HepG2 (cell line): ENCODE results near the gene OTUD7B. TPM values are rescaled to one million over a fixed set of nuclear protein-coding genes. Genes with fewer than 3 reads are reported as not detected.

Experiments used
- CREB1 ChIP-seq, 2 experiments: fragments of 450-650 bp in 1 of 2; IDR thresholded peaks; 2 replicates each; pipeline ENCODE4 v1.6.1; 2016 to 2017; ENCODE audit warnings: control low read depth in 1 of 2, mild to moderate bottlenecking in 1 of 2, missing compliant biosample characterization in 1 of 2, missing genetic modification characterization in 1 of 2
- FOSL2 ChIP-seq: sonication (generic); formaldehyde crosslinking; IDR thresholded peaks from 2 replicates; pipeline ENCODE4 v1.4.0; 2020; ENCODE audit warnings: missing genetic modification reagents
- FOXJ3 ChIP-seq: sonication (generic); formaldehyde crosslinking; IDR thresholded peaks from 2 replicates; pipeline ENCODE4 v1.4.0; 2020; ENCODE audit warnings: missing genetic modification reagents, mild to moderate bottlenecking, borderline replicate concordance
- GATA4 ChIP-seq: sonication (generic); IDR thresholded peaks from 2 replicates; pipeline ENCODE4 v1.6.1; 2016; ENCODE audit warnings: antibody characterized with exemption, low read depth, borderline replicate concordance
- ISL2 ChIP-seq: sonication (generic); formaldehyde crosslinking; IDR thresholded peaks from 2 replicates; pipeline ENCODE4 v1.5.0; 2020; ENCODE audit warnings: missing genetic modification reagents
- KDM4B ChIP-seq: sonication (generic); formaldehyde crosslinking; IDR thresholded peaks from 2 replicates; pipeline ENCODE4 v1.4.0; 2020; ENCODE audit warnings: missing genetic modification reagents
- SOX5 ChIP-seq: IDR thresholded peaks from 2 replicates; pipeline ENCODE4 v1.6.1; 2016; ENCODE audit warnings: borderline replicate concordance
- SOX6 ChIP-seq, 2 experiments: fragments of 450-650 bp in 1 of 2; sonication (generic) in 1 of 2; formaldehyde crosslinking in 1 of 2; IDR thresholded peaks; 2 replicates each; pipeline versions ENCODE4 v1.4.0 to v1.6.1; 2017 to 2020; ENCODE audit warnings: antibody characterized with exemption in 1 of 2, mild to moderate bottlenecking in 1 of 2, missing genetic modification reagents in 1 of 2
- TMF1 ChIP-seq: sonication (generic); formaldehyde crosslinking; IDR thresholded peaks from 2 replicates; pipeline ENCODE4 v1.8.1; 2022; ENCODE audit warnings: low read depth, missing genetic modification reagents
- ZBTB26 ChIP-seq: IDR thresholded peaks from 2 replicates; pipeline ENCODE4 v1.6.1; 2016; ENCODE audit warnings: missing compliant biosample characterization, missing genetic modification reagents, borderline replicate concordance
- ZBTB3 ChIP-seq: sonication (generic); formaldehyde crosslinking; IDR thresholded peaks from 2 replicates; pipeline ENCODE4 v1.4.0; 2020; ENCODE audit warnings: low read depth, mild to moderate bottlenecking, moderate library complexity, missing genetic modification reagents, borderline replicate concordance
- ZBTB43 ChIP-seq: sonication (generic); formaldehyde crosslinking; conservative IDR thresholded peaks from 2 replicates; pipeline ENCODE4 v1.4.0; 2020; ENCODE audit warnings: missing genetic modification reagents
- ZEB1 ChIP-seq: IDR thresholded peaks from 2 replicates; pipeline ENCODE4 v1.6.1; 2012; ENCODE audit warnings: mild to moderate bottlenecking, low read depth, inconsistent platforms; ENCODE audit not compliant: insufficient replicate concordance
- ZFP36 ChIP-seq: fragments of 150-350 bp; IDR thresholded peaks from 2 replicates; pipeline ENCODE4 v1.6.1; 2018; ENCODE audit warnings: borderline replicate concordance, low read length, low read depth; ENCODE audit not compliant: partially characterized antibody
- ZNF24 ChIP-seq: fragments of 450-650 bp; IDR thresholded peaks from 2 replicates; pipeline ENCODE4 v1.6.1; 2017; ENCODE audit warnings: antibody characterized with exemption, mild to moderate bottlenecking
- ZNF263 ChIP-seq: sonication (generic); formaldehyde crosslinking; IDR thresholded peaks from 2 replicates; pipeline ENCODE4 v1.4.0; 2020; ENCODE audit warnings: missing genetic modification reagents
- ZNF512B ChIP-seq: sonication (generic); formaldehyde crosslinking; IDR thresholded peaks from 2 replicates; pipeline ENCODE4 v1.5.1; 2020; ENCODE audit warnings: missing genetic modification reagents, mild to moderate bottlenecking, borderline replicate concordance
- ZSCAN20 ChIP-seq: sonication (generic); formaldehyde crosslinking; IDR thresholded peaks from 2 replicates; pipeline ENCODE4 v1.4.0; 2020; ENCODE audit warnings: missing genetic modification reagents, mild to moderate bottlenecking, borderline replicate concordance
- polyA plus RNA-seq, 8 experiments: library from polyadenylated mRNA; depleted of rRNA in 3 of 8; stranded (reverse) in 7 of 8; unstranded in 1 of 8; fragments of >200 nt; fragmentation: Illumina TruSeq in 4 of 8; extraction: Trizol in 4 of 8; gene quantifications; 2 replicates each; pipeline versions ENCODE4 v1.2.1 to v1.2.3, GENCODE V29; 2011 to 2016; ENCODE audit warnings: low read depth in 4 of 8, missing spikeins in 1 of 8, mixed read lengths in 1 of 8; ENCODE audit not compliant: insufficient read depth in 1 of 8
- total RNA-seq, 5 experiments: library from RNA; depleted of rRNA; stranded (reverse); fragments of >200 nt; fragmentation: Illumina TruSeq; extraction: Trizol; gene quantifications; 2 replicates each; pipeline ENCODE4 v1.2.3, GENCODE V29; 2016; ENCODE audit warnings: low read depth in 1 of 5
- TF ChIP-seq, protein P1 (sequence below): sonication (generic); formaldehyde crosslinking; IDR thresholded peaks from 2 replicates; pipeline ENCODE4 v1.5.1; 2020; ENCODE audit warnings: mild to moderate bottlenecking, missing genetic modification reagents, moderate library complexity

OTUD7B gene
- total and polyA plus RNA-seq, 2 of the 13 experiments (the other 11 are each of a cell fraction or from before 2014, with no cell fraction given): 5.1 to 11.2 TPM

DNA sequence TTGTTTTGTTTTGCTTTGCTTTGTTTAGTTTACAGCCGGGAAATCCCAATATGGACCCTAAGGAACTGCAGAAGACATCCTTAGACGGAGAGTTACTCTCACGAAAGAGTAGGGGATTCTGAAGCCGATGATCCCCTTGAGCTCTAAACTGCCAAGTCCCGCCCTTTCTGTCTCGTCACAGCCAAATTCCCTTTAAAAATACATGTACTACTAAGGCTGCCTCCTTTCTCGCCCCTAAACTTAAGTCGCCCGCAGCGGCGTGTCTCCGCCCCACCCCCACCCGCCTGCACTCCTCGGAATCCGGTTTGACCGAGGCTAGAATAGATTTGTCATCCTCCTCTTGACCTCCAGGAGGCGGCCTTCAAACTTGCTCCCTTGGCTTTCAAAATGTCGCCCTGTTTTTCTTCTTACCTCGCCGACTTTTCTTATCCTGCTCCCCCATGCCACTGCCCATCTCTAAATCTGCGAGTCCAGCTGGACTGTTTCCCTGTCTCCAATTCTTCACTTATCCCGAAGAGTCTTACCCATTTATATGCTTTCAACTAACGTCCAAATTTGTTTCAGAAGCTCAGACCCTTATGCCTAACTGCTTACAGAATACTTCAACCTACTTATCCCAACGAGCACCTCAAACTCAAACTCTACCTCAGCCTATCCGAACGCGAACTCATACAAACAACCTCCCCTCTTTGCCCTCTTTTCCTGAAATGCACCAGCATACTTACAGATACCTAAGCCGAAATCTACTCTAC, 122.1 kb downstream of the OTUD7B start (continued):
- TF ChIP-seq SOX5 (CRISPR knock-in tag) (no peak), ZNF263 (CRISPR knock-in tag) (no peak), ZBTB26 (CRISPR knock-in tag) (no peak), ZNF24 (no peak), ZFP36 (no peak), ZSCAN20 (0 out of 2 replicates have a peak, but pooled peaks have one; percentile 35), ISL2 (CRISPR knock-in tag) (peak; percentile 49; the same call in 1 of the 2 replicates), ZBTB3 (no peak), ZEB1 (no peak), SOX6 (IDR thresholded peaks at IDR 0.05) (no peak), SOX6 (CRISPR knock-in tag; IDR thresholded peaks at IDR 0.05) (peak; percentile 6; the same call in 1 of the 2 replicates), TMF1 (CRISPR knock-in tag) (no peak), KDM4B (CRISPR knock-in tag) (no peak), GATA4 (no peak), FOXJ3 (CRISPR knock-in tag) (no peak; the same call in 1 of the 2 replicates), CREB1 (IDR thresholded peaks at IDR 0.05) (no peak), CREB1 (CRISPR knock-in tag; IDR thresholded peaks at IDR 0.05) (no peak; the same call in 1 of the 2 replicates), FOSL2 (CRISPR knock-in tag) (peak; percentile 19; the same call in 1 of the 2 replicates), ZBTB43 (CRISPR knock-in tag) (no peak), ZNF512B (CRISPR knock-in tag) (no peak)
- TF ChIP-seq, protein P1, sequence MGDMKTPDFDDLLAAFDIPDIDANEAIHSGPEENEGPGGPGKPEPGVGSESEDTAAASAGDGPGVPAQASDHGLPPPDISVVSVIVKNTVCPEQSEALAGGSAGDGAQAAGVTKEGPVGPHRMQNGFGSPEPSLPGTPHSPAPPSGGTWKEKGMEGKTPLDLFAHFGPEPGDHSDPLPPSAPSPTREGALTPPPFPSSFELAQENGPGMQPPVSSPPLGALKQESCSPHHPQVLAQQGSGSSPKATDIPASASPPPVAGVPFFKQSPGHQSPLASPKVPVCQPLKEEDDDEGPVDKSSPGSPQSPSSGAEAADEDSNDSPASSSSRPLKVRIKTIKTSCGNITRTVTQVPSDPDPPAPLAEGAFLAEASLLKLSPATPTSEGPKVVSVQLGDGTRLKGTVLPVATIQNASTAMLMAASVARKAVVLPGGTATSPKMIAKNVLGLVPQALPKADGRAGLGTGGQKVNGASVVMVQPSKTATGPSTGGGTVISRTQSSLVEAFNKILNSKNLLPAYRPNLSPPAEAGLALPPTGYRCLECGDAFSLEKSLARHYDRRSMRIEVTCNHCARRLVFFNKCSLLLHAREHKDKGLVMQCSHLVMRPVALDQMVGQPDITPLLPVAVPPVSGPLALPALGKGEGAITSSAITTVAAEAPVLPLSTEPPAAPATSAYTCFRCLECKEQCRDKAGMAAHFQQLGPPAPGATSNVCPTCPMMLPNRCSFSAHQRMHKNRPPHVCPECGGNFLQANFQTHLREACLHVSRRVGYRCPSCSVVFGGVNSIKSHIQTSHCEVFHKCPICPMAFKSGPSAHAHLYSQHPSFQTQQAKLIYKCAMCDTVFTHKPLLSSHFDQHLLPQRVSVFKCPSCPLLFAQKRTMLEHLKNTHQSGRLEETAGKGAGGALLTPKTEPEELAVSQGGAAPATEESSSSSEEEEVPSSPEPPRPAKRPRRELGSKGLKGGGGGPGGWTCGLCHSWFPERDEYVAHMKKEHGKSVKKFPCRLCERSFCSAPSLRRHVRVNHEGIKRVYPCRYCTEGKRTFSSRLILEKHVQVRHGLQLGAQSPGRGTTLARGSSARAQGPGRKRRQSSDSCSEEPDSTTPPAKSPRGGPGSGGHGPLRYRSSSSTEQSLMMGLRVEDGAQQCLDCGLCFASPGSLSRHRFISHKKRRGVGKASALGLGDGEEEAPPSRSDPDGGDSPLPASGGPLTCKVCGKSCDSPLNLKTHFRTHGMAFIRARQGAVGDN (CRISPR knock-in tag): no peak; the same call in 1 of the 2 replicates
